Aorta (tissue), 5 donors: Measurements from ENCODE around the gene SART3. TPM values are rescaled to one million over a fixed set of nuclear protein-coding genes. Genes with fewer than 3 reads are reported as not detected.

ENCODE experiments used
- ATAC-seq: fragments of 200-7000 bp; cut with Tn5 transposase; one replicate; pipeline ENCODE4 v1.9.1; 2022; ENCODE audit warnings: moderate library complexity; ENCODE audit not compliant: low FRiP score
- DNase-seq, 2 donors: peaks; one replicate each; pipeline ENCODE4 v3.0.0-alpha.2; 2020
- H3K27ac ChIP-seq, 2 donors: one replicate each; pipeline ENCODE4 v1.5.1; 2013; ENCODE audit warnings: low read length in 2 of 2, mild to moderate bottlenecking in 2 of 2, moderate library complexity in 2 of 2, control low read depth in 1 of 2, inconsistent platforms in 1 of 2, low read depth in 1 of 2
- H3K27me3 ChIP-seq, 2 donors: one replicate each; pipeline ENCODE4 v1.6.1; 2013; ENCODE audit warnings: control low read depth in 1 of 2, low read length in 1 of 2, mild to moderate bottlenecking in 1 of 2, moderate library complexity in 1 of 2; ENCODE audit not compliant: insufficient read depth in 2 of 2, control insufficient read depth in 1 of 2
- H3K36me3 ChIP-seq, 2 donors: one replicate each; pipeline ENCODE4 v1.6.1; 2013; ENCODE audit warnings: control low read depth in 1 of 2, low read length in 1 of 2, mild to moderate bottlenecking in 1 of 2; ENCODE audit not compliant: insufficient read depth in 2 of 2, control insufficient read depth in 1 of 2
- H3K4me1 ChIP-seq, 2 donors: one replicate each; pipeline ENCODE4 v1.6.1; 2013; ENCODE audit warnings: low read length in 2 of 2, control low read depth in 1 of 2, mild to moderate bottlenecking in 1 of 2, moderate library complexity in 1 of 2; ENCODE audit not compliant: insufficient read depth in 2 of 2, control insufficient read depth in 1 of 2
- H3K4me3 ChIP-seq, 2 donors: one replicate each; pipeline ENCODE4 v1.5.1; 2013; ENCODE audit warnings: low read length in 2 of 2, control low read depth in 1 of 2, mild to moderate bottlenecking in 1 of 2
- H3K9me3 ChIP-seq: one replicate; pipeline ENCODE4 v1.6.1; 2013; ENCODE audit warnings: mild to moderate bottlenecking, low read length; ENCODE audit not compliant: control insufficient read depth
- WGBS, 2 donors: extraction: QIAGEN DNeasy Blood & Tissue Kit; methylation state at CpG; one replicate each; pipeline ENCODE4 v1.1.7; 2013; 5-methylcytosine and 5-hydroxymethylcytosine counted together
- intact Hi-C, 2 donors: fragments of 100-400 bp; cut with DNase I; formaldehyde crosslinking; loops; one replicate each; pipeline versions ENCODE4 v1.14.2 to v1.15.0; 2022
- polyA plus RNA-seq, 2 donors: library from polyadenylated mRNA; stranded (reverse); fragments of 200-250 nt; gene quantifications; one replicate each; pipeline ENCODE4 v1.2.3, GENCODE V29; 2013
- total RNA-seq, 2 donors: library from RNA; stranded (reverse); fragmentation: NEBNext Ultra II Directional; extraction: Animal tissue kit (Norgen Biotek cat#: 25700); gene quantifications; one replicate each; pipeline ENCODE4 v1.2.1, GENCODE V29; 2021
- donor health status: healthy with polysubstance abuse.
- donor health status: Bipolar disorder and iron deficiency.
- donor health status: DM: no; HTN: no; CAD: no.
- donor health status: DM: no; HTN: no; CAD: no.
- donor health status: DM: yes; HTN: yes; CAD: no.

SART3 gene
- total and polyA plus RNA-seq, 4 donors: 11.5 to 51.3 (median 35.0) TPM

GRCh38 chr12:108484845-108485244, 76.1 kb downstream of the SART3 start:
- Histone ChIP-seq H3K9me3 (peaks cover 5% of the 10 kb centered on the region), H3K4me3 (no peak overlapping the region), H3K27me3 (peaks cover 0 to 1% of the 10 kb centered on the region in 2 donors), H3K27ac (no peak overlapping the region), H3K36me3 (no peaks in the 10 kb centered on the region), H3K4me1 (no peaks in the 10 kb centered on the region)
- 72 to 73% methylated on average over 2 of the region's 2 CpGs for WGBS, 2 donors
- DNase-seq (no peak), ATAC-seq (no peak)
- intact Hi-C loops: no loop called here

GRCh38 chr12:108484431-108484830, 76.5 kb downstream of the SART3 start:
- DNase-seq (no peak), ATAC-seq (no peak)
- Histone ChIP-seq H3K9me3 (peaks cover 5% of the 10 kb centered on the region), H3K36me3 (no peaks in the 10 kb centered on the region), H3K27me3 (peaks cover 0 to 1% of the 10 kb centered on the region in 2 donors), H3K27ac (no peak overlapping the region), H3K4me3 (no peak overlapping the region), H3K4me1 (no peaks in the 10 kb centered on the region)
- 86 to 89% methylated on average over 2 of the region's 2 CpGs for WGBS, 2 donors
- intact Hi-C loops: no loop called here

GRCh38 chr12:108483213-108484059, 77.5 kb downstream of the SART3 start:
- Histone ChIP-seq H3K27me3 (no peaks in the 10 kb centered on the region), H3K36me3 (no peaks in the 10 kb centered on the region), H3K4me3 (no peak overlapping the region), H3K9me3 (peaks cover 5% of the 10 kb centered on the region), H3K27ac (no peak overlapping the region), H3K4me1 (no peaks in the 10 kb centered on the region)
- no peak for DNase-seq
- ATAC-seq: no peak
- intact Hi-C loops: no loop called here
- WGBS, 2 donors: 58 to 59% methylated on average over 6 of the region's 6 CpGs

GRCh38 chr12:108482717-108483212, 78.2 kb downstream of the SART3 start:
- WGBS, 2 donors: 58 to 61% methylated on average over 11 of the region's 11 CpGs
- no peaks in the 10 kb centered on the region for H3K4me1 ChIP-seq
- ATAC-seq: no peak
- intact Hi-C loops: no loop called here
- peaks cover 5% of the 10 kb centered on the region for H3K9me3 ChIP-seq
- H3K27ac ChIP-seq: no peak overlapping the region
- no peak overlapping the region for H3K4me3 ChIP-seq
- no peaks in the 10 kb centered on the region for H3K27me3 ChIP-seq
- DNase-seq: no peak
- H3K36me3 ChIP-seq: no peaks in the 10 kb centered on the region

- H3K9me3 ChIP-seq: peaks cover 4% of the 10 kb centered on the region
- no peak for ATAC-seq
- DNase-seq: no peak
- no peaks in the 10 kb centered on the region for H3K27me3 ChIP-seq
- H3K4me3 ChIP-seq: no peak overlapping the region
- H3K27ac ChIP-seq: no peak overlapping the region
- intact Hi-C loops: no loop called here
- no peaks in the 10 kb centered on the region for H3K36me3 ChIP-seq
- H3K4me1 ChIP-seq: no peaks in the 10 kb centered on the region
- 66 to 72% methylated on average over 6 of the region's 6 CpGs for WGBS, 2 donors
Observed at GRCh38 chr12:108479364-108480070, 81.5 kb downstream of the SART3 start.

- intact Hi-C loops: no loop called here
- ATAC-seq (no peak), DNase-seq (no peak)
- H3K36me3 ChIP-seq: no peaks in the 10 kb centered on the region
- WGBS, 2 donors: 60 to 62% methylated on average over 8 of the region's 8 CpGs
- H3K27ac ChIP-seq: no peak overlapping the region
- peaks cover 4% of the 10 kb centered on the region for H3K9me3 ChIP-seq
- no peak overlapping the region for H3K4me3 ChIP-seq
- no peaks in the 10 kb centered on the region for H3K4me1 ChIP-seq
- H3K27me3 ChIP-seq: no peaks in the 10 kb centered on the region
Observed at GRCh38 chr12:108478611-108479206, 82.3 kb downstream of the SART3 start.

- Histone ChIP-seq H3K27ac (no peak overlapping the region), H3K36me3 (no peaks in the 10 kb centered on the region), H3K27me3 (no peaks in the 10 kb centered on the region), H3K4me3 (no peak overlapping the region), H3K9me3 (peaks cover 5% of the 10 kb centered on the region), H3K4me1 (no peaks in the 10 kb centered on the region)
- intact Hi-C loops: no loop called here
- ATAC-seq (no peak), DNase-seq (no peak)
- WGBS, 2 donors: 79% methylated on average over 6 of the region's 6 CpGs
Observed at GRCh38 chr12:108477881-108478259, 83.1 kb downstream of the SART3 start.

GRCh38 chr12:108477055-108477880, 83.7 kb downstream of the SART3 start:
- ATAC-seq (no peak), DNase-seq (no peak)
- Histone ChIP-seq H3K4me1 (no peaks in the 10 kb centered on the region), H3K4me3 (no peak overlapping the region), H3K27ac (no peak overlapping the region), H3K9me3 (peaks cover 5% of the 10 kb centered on the region), H3K27me3 (no peaks in the 10 kb centered on the region), H3K36me3 (no peaks in the 10 kb centered on the region)
- intact Hi-C loops: no loop called here
- 79 to 80% methylated on average over 11 of the region's 11 CpGs for WGBS, 2 donors
